GM10248 (cell line): ENCODE results near the gene RHAG.
"Not testable (repeated sequence)": the region's sequence is repeated elsewhere in the genome, so short reads cannot be mapped to it uniquely, and the experiment has no call there.

ENCODE experiments used
- CTCF ChIA-PET: fragments of 300-600 bp; sonication (Branson Sonifier 250); formaldehyde crosslinking; extraction: SDS; loops from one replicate; lab custom pipeline; 2021; ENCODE audit warnings: antibody characterized with exemption; lab: Yijun Ruan, JAX
- POLR2A ChIA-PET: fragments of 350-650 bp; sonication (Branson Sonifier 250); formaldehyde crosslinking; extraction: SDS; loops from one replicate; lab custom pipeline; 2020; ENCODE audit warnings: antibody characterized with exemption; lab: Yijun Ruan, JAX
- DNase-seq: peaks from one replicate; pipeline ENCODE4 v3.0.0; 2012; ENCODE audit errors: extremely low spot score
- CTCF ChIP-seq: IDR thresholded peaks from 2 replicates; pipeline ENCODE4 v1.5.1; 2012; ENCODE audit warnings: mild to moderate bottlenecking, low read depth; ENCODE audit errors: extremely low read depth, missing control alignments, control extremely low read depth

RHAG gene

GRCh38 chr6:49664817-49665216, 28.2 kb upstream of the RHAG start:
- DNase-seq, result no peak
- CTCF ChIA-PET, result no interaction called here
- POLR2A ChIA-PET, result no interaction called here
- TF ChIP-seq CTCF, result no peak

DNA sequence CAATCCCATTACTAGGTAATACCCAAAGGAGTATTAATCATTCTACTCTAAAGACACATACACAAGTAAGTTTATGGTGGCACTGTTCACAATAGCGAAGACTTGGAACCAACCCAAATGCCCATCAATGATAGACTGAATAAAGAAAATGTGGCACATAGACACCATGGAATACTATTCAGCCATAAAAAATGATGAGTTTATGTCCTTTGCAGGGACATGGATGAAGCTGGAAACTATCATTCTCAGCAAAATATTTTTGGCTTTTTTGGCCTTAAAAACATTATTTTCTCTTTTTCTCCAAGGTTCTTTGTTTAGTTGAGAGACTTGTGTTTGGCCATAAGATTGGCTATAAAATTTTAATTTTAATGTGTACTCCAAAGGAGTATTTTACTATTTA, 27.4 kb upstream of the RHAG start:
- POLR2A ChIA-PET, DNase-seq, CTCF ChIA-PET: not testable (repeated sequence)

GRCh38 chr6:49662892-49663261, 26.2 kb upstream of the RHAG start:
- TF ChIP-seq CTCF, result no peak
- ChIA-PET POLR2A (no interaction called here), CTCF (no interaction called here)
- DNase-seq, result no peak

- no peak for DNase-seq
- ChIA-PET CTCF (no interaction called here), POLR2A (no interaction called here)
- no peak for TF ChIP-seq CTCF
These were observed 25.7 kb upstream of the RHAG start for GRCh38 chr6:49662231-49662891.

DNA sequence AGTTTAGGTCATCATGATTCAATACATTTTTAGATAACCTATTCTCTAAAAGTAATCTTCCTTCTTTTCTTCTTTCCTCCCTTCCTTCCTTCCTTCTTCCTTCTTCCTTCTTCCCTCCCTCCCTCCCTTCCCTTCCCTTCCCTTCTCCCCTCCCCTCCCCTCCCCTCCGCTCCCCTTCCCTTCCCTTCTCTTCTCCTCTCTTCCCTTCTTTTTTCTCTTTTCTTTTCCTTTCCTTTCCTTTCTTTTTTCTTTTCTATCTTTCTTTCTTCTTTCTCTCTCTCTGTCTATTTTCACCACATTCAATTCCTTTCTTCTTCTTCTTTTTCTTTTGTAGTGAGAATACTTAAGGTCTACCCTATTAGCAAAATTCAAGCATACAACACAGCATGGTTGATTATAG, 17.3 kb upstream of the RHAG start:
- POLR2A ChIA-PET, result no interaction called here

GRCh38 chr6:49653438-49653837, 16.8 kb upstream of the RHAG start:
- no peak for TF ChIP-seq CTCF
- POLR2A ChIA-PET, result no interaction called here
- DNase-seq, result no peak
- CTCF ChIA-PET, result no interaction called here

More for the DNA sequence above, 17.3 kb upstream of the RHAG start:
- CTCF ChIA-PET, result no interaction called here
- no peak for DNase-seq
- no peak for TF ChIP-seq CTCF

DNA sequence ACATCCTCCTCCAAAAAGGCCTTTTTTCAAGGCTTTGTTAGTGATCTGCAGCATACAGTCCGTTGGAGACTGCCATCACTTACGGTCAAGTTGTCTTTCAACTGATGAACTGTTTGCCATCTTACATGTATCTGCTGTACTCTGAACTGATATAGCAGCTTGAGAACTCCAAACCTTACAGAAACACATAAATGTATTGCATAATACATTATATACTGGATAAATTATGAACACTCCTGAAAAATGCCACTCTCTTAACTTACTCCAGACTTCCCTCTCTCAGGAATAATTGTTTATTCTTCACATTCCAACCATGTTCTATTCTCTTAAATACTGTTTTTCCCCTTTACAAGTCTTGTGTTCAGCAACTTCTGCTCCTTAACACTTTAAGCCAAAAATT, 14.6 kb upstream of the RHAG start:
- CTCF ChIA-PET, result interaction anchor here (0.6 to 1.1 kb wide), 2 partner anchors 10 to 15 kb away, joined by 3 read pairs; partner anchors contain the start of gene RHAG
- POLR2A ChIA-PET, result no interaction called here
- no peak for DNase-seq
- TF ChIP-seq CTCF, result no peak
